Measurements from ENCODE around the gene SLK. TPM values are rescaled to one million over a fixed set of nuclear protein-coding genes. Genes with fewer than 3 reads are reported as not detected.

SLK gene
- total and polyA plus RNA-seq, 2 experiments from 2014 or later = 6.6 to 37.1 TPM

GRCh38 chr10:103951942-103952341 lies 15.0 kb upstream of the SLK start:
- Histone ChIP-seq H3F3A (ENCODE audit: insufficient read depth) (no peaks in the 10 kb centered on the region), H3K4me2 (ENCODE audit: unreplicated experiment) (no peak overlapping the region), H3K9ac (no peak overlapping the region), H3K4me1 (ENCODE audit: insufficient read depth) (no peaks in the 10 kb centered on the region), H3K4me3 (no peak overlapping the region), H3K79me2 (ENCODE audit: insufficient read depth) (no peaks in the 10 kb centered on the region), H3K9me3 (ENCODE audit: low read depth) (no peaks in the 10 kb centered on the region), H3K27ac (no peak overlapping the region), H2AFZ (no peak overlapping the region), H4K20me1 (ENCODE audit: insufficient read depth) (no peaks in the 10 kb centered on the region), H3K9me2 (ENCODE audit: insufficient read depth) (no peaks in the 10 kb centered on the region), H3K36me3 (ENCODE audit: low read depth) (no peaks in the 10 kb centered on the region), H3K27me3 (replicated peaks; ENCODE audit: insufficient read depth) (no peaks in the 10 kb centered on the region)
- no peak for TF ChIP-seq EZH2 (IDR thresholded peaks at IDR 0.05; ENCODE audit: insufficient read depth, poor library complexity, severe bottlenecking)
- TF ChIP-seq EZH2phosphoT487 (IDR thresholded peaks at IDR 0.05; ENCODE audit: insufficient read depth, low read depth) = no peak
- DNase-seq = no peak
- in situ Hi-C loops (cut with MboI) = no loop called here
- WGBS, 2 experiments (ENCODE audit: low coverage in 1 of 2, low lambda C conversion rate in 2 of 2, missing lambda C conversion rate in 2 of 2) = 53 to 58% methylated on average over 4 of the region's 4 CpGs

GRCh38 chr10:103954543-103954942 lies 12.4 kb upstream of the SLK start:
- Histone ChIP-seq H3K9ac (no peak overlapping the region), H3K9me2 (ENCODE audit: insufficient read depth) (no peaks in the 10 kb centered on the region), H4K20me1 (ENCODE audit: insufficient read depth) (no peaks in the 10 kb centered on the region), H3K79me2 (ENCODE audit: insufficient read depth) (no peaks in the 10 kb centered on the region), H2AFZ (no peak overlapping the region), H3K27ac (no peak overlapping the region), H3K36me3 (ENCODE audit: low read depth) (no peaks in the 10 kb centered on the region), H3F3A (ENCODE audit: insufficient read depth) (no peaks in the 10 kb centered on the region), H3K27me3 (replicated peaks; ENCODE audit: insufficient read depth) (no peaks in the 10 kb centered on the region), H3K4me2 (ENCODE audit: unreplicated experiment) (no peak overlapping the region), H3K4me3 (no peak overlapping the region), H3K9me3 (ENCODE audit: low read depth) (no peaks in the 10 kb centered on the region), H3K4me1 (ENCODE audit: insufficient read depth) (no peaks in the 10 kb centered on the region)
- no peak for DNase-seq
- WGBS, 2 experiments (ENCODE audit: low coverage in 1 of 2, low lambda C conversion rate in 2 of 2, missing lambda C conversion rate in 2 of 2) = 83 to 92% methylated on average over 1 of the region's 1 CpG
- TF ChIP-seq EZH2 (IDR thresholded peaks at IDR 0.05; ENCODE audit: insufficient read depth, poor library complexity, severe bottlenecking) (no peak), EZH2phosphoT487 (IDR thresholded peaks at IDR 0.05; ENCODE audit: insufficient read depth, low read depth) (no peak)
- in situ Hi-C loops (cut with MboI) = no loop called here

- no peaks in the 10 kb centered on the region for H3K79me2 ChIP-seq (ENCODE audit: insufficient read depth)
- TF ChIP-seq EZH2 (IDR thresholded peaks at IDR 0.05; ENCODE audit: insufficient read depth, poor library complexity, severe bottlenecking) (no peak), EZH2phosphoT487 (IDR thresholded peaks at IDR 0.05; ENCODE audit: insufficient read depth, low read depth) (no peak)
- H3K27me3 ChIP-seq (replicated peaks; ENCODE audit: insufficient read depth) = no peaks in the 10 kb centered on the region
- H4K20me1 ChIP-seq (ENCODE audit: insufficient read depth) = no peaks in the 10 kb centered on the region
- no peaks in the 10 kb centered on the region for H3F3A ChIP-seq (ENCODE audit: insufficient read depth)
- H3K9me2 ChIP-seq (ENCODE audit: insufficient read depth) = no peaks in the 10 kb centered on the region
- DNase-seq = peak; percentile 16
- H3K4me1 ChIP-seq (ENCODE audit: insufficient read depth) = no peaks in the 10 kb centered on the region
- no peak overlapping the region for H3K4me3 ChIP-seq
- H3K4me2 ChIP-seq (ENCODE audit: unreplicated experiment) = no peak overlapping the region
- no peak overlapping the region for H2AFZ ChIP-seq
- WGBS, 2 experiments (ENCODE audit: low coverage in 1 of 2, low lambda C conversion rate in 2 of 2, missing lambda C conversion rate in 2 of 2) = 93 to 98% methylated on average over 2 of the region's 2 CpGs
- H3K9ac ChIP-seq = no peak overlapping the region
- in situ Hi-C loops (cut with MboI) = no loop called here
- no peak overlapping the region for H3K27ac ChIP-seq
- no peaks in the 10 kb centered on the region for H3K9me3 ChIP-seq (ENCODE audit: low read depth)
- H3K36me3 ChIP-seq (ENCODE audit: low read depth) = no peaks in the 10 kb centered on the region
Measured at GRCh38 chr10:103958996-103959395, 7.9 kb upstream of the SLK start.

- no peak for DNase-seq
- in situ Hi-C loops (cut with MboI) = no loop called here
- H3K9me3 ChIP-seq (ENCODE audit: low read depth) = no peaks in the 10 kb centered on the region
- WGBS, 2 experiments (ENCODE audit: low coverage in 1 of 2, low lambda C conversion rate in 2 of 2, missing lambda C conversion rate in 2 of 2) = 62 to 68% methylated on average over 3 of the region's 3 CpGs
- H2AFZ ChIP-seq = no peak overlapping the region
- no peak overlapping the region for H3K9ac ChIP-seq
- no peak overlapping the region for H3K4me3 ChIP-seq
- TF ChIP-seq EZH2 (IDR thresholded peaks at IDR 0.05; ENCODE audit: insufficient read depth, poor library complexity, severe bottlenecking) (no peak), EZH2phosphoT487 (IDR thresholded peaks at IDR 0.05; ENCODE audit: insufficient read depth, low read depth) (no peak)
- no peaks in the 10 kb centered on the region for H3K9me2 ChIP-seq (ENCODE audit: insufficient read depth)
- H3K27me3 ChIP-seq (replicated peaks; ENCODE audit: insufficient read depth) = no peaks in the 10 kb centered on the region
- H4K20me1 ChIP-seq (ENCODE audit: insufficient read depth) = no peaks in the 10 kb centered on the region
- H3K79me2 ChIP-seq (ENCODE audit: insufficient read depth) = no peaks in the 10 kb centered on the region
- no peak overlapping the region for H3K4me2 ChIP-seq (ENCODE audit: unreplicated experiment)
- H3K27ac ChIP-seq = no peak overlapping the region
- no peaks in the 10 kb centered on the region for H3K4me1 ChIP-seq (ENCODE audit: insufficient read depth)
- no peaks in the 10 kb centered on the region for H3K36me3 ChIP-seq (ENCODE audit: low read depth)
- H3F3A ChIP-seq (ENCODE audit: insufficient read depth) = no peaks in the 10 kb centered on the region
Measured at GRCh38 chr10:103960103-103960502, 6.8 kb upstream of the SLK start.

Measured in GM23248 (cell line).